Right hindlimb (tissue), 1 donor: ENCODE data around the gene RBBP8.

ENCODE experiments used
- DNase-seq: peaks from one replicate; pipeline ENCODE4 v3.0.0-alpha.2; 2018

Gene RBBP8

DNA sequence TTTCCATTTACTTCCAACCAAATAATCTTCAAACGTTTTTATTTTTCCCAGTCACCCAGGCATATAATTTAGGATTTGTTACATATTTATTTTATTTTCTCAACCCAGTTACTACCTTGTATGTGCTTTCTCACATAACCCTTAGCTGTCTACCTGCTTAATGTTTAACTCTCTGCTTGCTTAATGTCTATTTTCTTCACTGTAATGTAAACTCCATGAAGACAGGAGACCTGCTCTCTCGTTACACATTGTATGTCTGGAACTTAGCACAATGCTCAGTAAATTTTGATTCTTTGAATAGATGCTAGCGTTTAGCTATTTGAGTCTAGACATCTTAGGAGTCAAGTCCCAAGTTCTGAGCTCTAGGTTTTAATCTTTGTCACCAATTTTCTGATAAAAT, 70.2 kb downstream of the RBBP8 start:
- DNase-seq, result no peak

DNA sequence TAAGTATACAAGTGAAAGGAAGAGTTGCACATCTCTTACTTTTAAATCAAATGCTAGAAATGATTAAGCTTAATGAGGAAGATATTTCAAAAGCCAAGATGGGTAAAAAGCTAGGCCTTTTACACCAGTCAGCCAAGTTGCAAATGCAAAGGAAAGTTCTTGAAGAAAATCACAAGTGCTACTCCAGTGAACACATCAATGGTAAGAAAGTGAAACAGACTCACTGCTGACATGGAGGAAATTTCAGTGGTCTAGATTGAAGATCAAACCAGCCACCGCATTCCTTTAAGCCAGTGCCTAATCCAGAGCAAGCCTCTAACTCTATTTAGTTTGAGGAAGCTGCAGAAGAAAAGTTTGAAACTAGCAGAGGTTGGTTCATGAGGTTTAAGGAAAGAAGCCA, 79.1 kb downstream of the RBBP8 start:
- DNase-seq, result no peak

DNA sequence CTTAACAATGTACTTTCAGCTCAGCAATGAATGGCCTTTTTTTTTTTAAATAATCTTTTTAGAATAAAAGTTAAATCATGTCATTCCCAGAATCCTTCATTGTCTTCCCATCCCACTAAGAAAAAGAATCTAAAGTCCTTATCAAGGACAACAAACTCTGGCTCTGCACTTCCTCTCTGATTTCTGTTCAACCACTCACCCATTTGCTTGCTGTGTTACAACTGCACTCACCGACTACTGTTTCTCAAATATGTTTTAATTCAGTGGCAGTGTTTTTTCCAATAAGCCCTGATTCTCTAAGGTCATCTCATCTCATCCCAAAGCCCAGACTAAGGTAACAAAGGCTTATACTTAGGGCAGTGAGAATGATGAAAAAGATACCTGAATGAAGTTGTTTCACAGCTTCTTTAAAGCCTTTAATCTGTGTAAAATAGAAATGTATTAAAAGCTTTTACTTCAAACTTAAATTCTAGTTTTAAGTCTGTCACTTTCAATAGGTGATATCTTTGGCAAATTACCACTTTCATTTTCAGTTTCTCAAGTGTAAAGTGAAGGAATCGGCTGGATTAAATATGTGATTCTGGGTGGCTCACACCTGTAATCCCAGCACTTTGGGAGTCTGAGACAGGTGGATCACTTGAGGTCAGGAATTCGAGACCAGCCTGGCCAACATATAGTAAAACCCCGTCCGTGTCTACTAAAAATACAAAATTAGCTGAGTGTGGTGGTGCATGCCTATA, 87.6 kb downstream of the RBBP8 start:
- DNase-seq, result no peak

DNA sequence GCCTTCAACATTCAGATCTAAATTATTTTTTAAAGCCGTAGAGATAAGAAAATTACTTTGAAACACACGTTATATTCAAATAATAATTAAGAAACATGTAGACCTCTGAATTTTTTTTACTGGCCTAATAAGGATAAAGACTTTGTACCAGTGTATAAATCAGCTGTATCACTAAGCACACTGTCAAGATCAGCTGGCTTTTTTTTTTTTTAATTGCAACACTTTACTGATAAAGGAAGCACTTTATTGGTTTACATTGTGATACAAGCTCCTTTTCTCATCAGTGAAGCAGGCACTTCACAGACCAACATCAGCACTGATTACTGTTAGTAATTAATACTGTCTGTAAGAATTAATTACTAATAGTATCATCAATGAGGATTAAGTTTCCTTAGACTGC, 88.5 kb downstream of the RBBP8 start:
- DNase-seq, result no peak

DNA sequence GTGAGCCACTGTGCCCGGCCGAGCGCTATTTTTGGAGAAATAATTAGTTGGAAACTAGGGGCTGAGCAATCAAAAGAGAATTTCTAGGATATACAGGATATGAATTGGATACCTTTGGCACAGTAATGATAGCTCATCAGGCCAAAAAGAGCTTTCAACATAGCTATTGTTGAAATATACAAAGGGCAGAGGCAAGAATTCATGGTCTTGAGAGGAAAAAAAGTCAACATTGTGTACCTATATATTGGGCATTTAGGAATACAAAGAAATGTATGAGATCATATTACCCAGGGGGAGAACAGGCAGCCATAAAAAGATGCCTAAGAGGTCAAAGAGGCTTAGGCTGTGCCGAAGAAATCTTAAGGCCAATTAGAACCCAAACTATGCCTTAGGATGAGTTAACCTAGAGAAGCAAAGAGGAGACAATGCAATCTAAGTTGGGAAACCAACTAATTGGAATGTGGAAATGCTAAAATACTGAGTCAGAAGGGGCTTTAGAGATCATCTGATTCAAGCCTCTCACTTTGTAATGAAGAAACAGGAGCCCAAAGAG, 99.0 kb downstream of the RBBP8 start:
- no peak for DNase-seq

DNA sequence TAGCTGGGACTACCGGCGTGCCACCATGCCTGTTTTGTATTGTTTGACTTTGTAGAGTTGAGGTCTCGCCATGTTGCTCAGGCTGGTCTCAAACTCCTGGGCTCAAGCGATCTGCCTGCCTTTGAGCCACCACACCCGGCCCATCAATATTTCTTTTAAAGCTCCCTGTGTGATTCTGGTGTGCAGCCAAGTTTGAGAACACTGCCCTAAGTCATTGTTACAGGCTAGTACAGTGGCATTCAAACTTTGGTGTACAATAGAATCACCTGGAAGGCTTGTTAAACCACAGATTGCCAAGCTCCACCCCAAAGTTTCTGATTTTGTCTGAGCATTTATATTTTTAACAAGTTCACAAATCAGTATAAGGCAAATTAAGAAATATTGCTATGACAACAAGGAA, 99.9 kb downstream of the RBBP8 start:
- no peak for DNase-seq

DNA sequence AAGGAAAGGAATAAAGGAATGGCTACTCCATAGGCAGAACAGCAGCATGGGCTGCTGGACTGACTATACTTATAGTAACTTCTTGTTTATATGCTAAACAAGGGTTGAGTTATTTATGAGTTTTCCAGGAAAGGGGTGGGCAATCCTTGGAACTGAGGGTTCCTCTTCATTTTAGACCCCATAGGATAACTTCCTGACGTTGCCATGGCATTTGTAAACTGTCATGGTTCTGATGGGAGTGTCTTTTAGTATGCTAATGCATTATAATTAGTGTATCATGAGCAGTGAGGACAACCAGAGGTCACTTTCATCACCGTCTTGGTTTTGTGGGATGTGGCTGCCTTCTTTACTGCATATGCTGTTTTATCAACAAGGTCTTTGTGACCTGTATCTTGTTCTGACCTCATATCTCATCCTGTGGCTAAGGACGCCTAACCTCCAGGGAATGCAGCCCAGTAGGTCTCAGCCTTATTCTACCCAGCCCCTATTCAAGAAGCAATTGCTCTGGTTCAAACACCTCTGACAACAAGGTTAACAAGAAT, 103.6 kb downstream of the RBBP8 start:
- no peak for DNase-seq

DNA sequence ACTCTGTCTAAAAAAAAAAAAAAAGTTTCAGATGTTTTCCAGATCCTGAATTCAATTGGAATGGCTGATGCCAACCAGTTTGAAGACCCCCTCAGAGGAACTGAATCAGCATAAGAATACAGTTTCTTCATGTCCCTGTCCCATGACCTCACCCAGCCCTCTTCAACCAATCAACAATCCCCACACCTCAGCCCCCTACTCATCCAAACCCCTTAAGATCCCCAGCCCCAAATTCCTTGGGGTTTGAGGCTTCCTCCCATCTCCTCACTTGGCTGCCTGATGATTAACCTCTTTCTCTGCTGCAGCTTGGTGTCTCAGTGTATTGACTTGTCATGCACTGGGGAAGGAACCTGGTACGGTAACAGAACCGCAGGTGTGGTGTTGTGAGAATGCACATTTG, 104.5 kb downstream of the RBBP8 start:
- DNase-seq, result no peak

DNA sequence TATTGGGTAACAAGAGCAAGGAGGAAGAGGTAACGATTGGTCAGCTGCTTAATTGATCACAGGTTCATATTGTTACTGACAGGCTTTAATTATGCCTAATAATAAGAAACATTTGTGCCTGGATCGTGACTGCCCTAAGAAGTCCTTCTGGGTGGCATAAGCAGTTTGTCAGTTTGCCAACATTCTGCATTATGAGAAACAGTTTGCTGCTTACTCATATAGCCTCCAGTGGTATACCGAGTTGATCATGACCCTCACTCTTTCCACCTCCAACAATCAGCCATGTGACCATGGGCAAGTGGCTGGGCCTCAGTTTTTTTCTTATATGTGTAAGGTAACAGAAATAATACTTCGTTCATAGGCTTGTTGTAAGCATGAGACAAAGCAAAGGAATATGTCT, 105.6 kb downstream of the RBBP8 start:
- no peak for DNase-seq

DNA sequence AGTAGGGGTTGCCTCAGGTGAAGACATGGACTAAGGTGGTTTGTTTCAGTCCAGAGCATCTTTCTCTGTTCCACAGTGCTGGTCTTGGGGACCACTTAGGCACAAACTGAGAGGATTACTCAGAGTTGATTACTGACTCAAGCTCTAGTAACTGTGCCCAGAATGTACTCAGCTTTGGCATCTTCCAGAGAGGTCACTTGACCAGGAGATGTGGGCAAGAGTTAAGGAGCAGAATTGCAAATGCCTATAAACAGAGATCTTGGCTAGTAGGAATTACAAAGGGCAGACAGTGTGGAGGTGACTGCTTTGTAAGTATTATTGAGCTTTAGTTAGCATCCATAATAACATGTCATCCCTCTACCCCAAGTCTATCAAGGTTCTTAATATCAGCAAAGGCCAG, 109.0 kb downstream of the RBBP8 start:
- no peak for DNase-seq

DNA sequence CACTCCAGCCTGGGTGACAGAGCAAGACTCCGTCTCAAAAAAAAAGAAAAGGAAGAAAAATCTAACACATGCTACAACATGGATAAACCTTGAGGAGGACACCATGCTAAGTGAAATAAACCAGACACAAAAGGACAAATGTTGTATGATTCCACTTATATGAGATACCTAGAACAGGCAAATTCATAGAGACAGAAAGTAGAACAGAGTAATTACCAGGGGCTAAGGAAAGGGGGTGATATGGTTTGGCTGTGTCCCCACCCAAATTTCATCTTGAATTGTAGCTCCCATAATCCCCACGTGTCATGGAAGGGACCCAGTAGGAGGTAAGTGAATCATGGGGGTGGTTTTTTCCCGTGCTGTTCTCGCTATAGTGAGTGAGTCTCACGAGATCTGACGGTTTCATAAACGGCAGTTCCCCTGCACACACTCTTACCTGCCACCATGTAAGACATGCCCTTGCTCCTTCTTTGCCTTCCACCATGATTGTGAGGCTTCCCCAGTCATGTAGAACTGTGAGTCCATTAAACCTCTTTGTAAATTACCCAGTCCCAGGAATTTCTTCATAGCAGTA, 110.8 kb downstream of the RBBP8 start:
- DNase-seq, result no peak

DNA sequence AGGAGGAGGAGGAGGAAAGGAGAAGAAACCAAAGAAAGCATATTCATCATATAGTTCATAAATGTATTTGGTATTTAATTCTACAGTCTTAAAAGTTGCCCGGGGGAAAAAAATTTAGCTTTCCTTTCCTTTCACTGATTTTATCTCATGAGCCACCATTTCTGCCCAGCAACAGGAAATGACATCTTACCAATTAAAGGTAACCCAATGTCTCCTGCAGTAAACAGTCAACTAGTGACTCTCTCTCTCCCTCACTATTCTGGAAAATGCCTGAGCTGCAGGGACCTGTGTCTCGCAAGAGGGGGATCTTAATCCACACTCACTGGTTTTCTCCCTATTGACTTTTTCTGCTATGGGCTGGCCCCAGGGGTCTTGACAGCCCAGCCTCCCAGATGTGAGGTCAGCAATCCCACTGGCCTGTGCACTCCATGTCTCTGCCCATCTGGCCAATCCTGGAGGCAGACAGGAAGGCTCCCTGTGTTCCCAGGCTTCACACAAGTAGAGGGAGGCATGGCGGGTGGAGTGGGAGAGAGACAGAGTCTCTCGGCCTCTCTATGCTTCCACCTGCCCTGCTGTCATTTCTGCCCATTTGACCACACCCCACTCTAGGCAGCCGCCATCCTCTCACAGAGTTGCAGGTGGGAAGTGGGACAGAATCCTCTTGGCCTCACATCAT, 116.7 kb downstream of the RBBP8 start:
- DNase-seq, result no peak

DNA sequence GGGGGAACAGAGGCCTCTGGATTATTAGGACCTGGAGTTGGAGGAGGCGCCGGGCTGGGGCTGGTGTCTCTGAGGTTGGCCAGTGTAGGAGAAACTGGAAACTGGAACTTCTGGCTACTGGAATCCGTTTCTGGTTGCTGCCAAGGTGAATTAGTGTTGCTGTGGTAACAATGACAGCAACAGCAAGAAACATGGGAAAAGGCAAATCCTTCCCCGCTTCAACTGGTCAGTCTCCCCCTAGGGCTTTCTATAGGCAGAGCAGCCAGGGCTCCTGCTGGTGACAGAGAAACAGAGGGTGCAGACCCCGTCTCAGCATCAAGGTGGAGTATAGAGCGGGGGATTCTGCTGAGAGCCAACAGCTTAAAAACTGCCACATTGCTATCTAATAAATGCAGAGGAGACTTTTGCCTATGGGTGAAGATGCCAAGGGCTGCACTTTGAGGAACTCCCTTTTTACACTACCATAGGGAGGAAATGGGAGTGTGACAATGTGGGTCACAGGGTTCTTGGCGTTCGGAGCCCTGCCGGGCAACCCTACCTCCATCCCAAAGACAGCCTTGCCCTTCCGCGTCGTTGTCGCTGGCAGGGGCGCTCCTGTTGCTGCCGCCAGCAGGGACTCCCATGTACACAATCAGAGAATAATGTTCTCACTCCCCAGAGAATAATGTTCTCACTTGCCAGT, 120.8 kb downstream of the RBBP8 start:
- DNase-seq, result peak; percentile 65

DNA sequence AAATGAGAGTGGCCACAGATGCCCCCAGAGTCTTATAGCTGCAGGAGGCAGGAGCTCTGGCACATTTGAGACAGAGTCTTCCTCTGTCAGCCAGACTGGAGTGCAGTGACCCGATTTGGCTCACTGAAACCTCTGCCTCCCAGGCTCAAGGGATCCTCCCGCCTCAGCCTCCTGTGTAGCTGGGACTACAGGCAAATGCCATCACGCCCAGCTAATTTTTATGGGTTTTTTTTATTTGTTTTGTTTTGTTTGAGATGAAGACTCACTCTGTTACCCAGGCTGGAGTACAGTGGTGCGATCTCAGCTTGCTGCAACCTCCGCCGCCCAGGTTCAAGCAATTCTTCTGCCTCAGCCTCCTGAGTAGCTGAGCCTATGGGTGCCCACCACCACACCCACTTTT, 121.4 kb downstream of the RBBP8 start:
- no peak for DNase-seq

DNA sequence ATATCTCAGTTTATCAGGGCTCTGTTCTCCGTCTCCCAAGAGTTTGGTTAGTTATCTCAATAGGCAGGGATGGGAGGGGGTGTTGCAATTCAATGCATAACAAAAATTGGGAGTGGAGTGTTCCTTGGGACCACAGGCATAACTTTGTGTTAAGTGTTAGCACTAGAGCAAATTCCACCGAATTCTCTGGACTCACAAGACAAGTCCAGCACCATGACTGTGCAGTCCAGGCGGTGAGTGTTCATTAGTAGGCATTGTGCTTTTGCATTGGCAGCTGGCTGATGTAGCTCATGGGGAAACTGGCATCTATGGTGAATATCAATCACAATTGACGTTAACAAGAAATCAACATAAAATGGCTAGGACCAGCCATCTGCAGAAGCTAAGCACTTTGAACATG, 123.2 kb downstream of the RBBP8 start:
- DNase-seq, result no peak

DNA sequence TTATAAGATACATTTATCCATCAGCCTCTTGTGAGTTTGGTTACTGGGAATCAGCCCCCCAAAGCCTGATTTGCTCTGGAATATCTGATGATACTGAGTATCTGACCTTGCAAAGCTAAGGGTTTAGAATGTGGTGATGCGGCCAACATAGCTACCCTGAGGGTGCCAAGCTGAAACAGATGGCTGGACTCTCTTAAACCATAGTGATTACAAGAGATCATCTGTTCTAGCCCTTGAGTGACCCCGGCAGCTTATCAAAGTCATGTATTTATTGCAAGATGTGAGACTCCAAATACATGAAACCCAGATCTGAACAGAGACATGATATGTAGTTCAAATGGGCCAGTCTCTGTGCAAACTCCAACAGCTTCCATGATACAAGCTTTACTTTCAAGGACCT, 124.0 kb downstream of the RBBP8 start:
- no peak for DNase-seq

DNA sequence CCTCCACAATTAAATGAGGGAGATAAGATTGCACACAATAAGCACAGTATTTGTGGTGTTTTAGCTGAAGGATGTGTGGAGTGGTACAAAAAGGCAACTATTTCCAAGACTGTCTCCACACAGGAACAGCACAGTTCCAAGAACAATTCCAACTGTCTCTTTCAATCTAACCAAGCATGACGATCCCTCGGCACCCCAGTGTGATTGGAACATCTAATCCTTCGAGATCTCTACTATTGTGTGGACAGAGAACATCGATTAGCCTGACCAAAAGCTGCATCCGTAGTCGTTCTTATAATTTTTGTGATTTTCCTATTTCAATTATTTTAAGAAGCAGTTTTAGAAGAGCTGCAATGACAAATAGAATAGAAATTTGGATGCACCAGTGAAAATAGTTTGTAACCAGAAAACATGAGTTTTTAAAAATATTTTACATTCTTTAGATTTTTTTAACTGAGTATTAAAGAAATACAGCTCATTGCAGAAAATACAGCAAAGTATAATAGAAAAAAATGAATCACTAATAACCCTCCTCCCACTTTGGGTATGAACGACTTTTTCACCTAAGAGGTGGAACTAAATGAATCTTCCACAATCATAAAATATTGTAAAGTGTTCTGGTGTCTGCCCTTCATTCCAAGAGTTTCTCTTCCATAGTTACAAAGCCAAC, 125.8 kb downstream of the RBBP8 start:
- no peak for DNase-seq

DNA sequence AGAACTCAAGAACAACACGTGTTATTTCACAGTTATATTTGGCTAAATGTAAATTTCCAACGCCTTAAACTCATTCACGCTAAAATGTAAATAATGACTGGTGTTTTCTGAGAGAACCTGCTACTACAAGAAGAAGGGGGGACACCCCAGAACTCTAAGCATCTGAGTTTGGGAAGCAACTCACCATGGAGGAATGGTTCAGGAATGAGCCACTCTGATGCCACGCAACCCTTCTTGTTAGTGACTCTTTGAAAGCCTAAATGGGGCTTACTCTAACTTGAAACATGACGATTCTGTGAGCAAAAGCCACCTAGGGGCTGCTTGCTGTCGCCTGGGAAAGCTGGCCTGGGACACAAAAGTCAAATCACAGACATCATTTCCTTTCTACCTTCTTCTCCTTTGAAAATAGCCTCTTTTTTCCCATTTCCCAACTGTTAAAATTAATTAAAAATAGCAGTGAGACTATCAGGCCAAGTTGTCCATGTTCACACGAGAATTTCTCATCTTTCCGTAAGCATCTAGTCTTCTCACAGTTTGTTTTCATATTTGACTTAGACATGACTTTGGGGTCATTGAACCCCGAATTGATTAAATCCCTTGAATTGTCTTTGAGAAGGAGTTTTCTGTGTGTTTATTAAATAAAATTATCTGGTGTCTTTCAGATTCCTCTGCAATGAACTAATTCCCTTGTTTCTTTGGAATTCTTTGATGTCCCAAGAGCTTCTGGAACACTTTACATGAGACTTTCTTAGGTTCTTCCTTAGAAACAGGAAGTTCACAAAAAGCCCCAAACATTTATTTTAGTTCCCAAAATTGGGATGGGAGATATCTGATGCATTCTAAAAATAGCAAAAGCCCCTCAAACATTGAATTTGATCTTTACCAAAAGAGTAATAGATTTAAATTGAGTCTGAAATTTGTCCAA, 126.7 kb downstream of the RBBP8 start:
- no peak for DNase-seq

DNA sequence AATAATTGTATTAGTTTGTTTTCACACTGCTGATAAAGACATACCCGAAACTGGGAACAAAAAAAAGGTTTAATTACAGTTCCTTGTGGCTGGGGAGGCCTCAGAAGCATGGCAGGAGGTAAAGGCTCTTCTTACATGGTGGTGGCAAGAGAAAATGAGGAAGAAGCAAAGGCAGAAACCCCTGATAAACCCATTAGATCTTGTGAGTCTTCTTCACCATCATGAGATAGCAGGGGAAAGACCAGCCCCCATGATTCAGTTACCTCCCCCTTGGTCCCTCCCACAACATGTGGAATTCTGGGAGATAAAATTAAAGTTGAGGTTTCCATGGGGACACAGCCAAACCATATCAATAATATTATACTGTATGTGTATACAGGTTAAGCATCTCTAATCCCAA, 128.9 kb downstream of the RBBP8 start:
- DNase-seq, result no peak

DNA sequence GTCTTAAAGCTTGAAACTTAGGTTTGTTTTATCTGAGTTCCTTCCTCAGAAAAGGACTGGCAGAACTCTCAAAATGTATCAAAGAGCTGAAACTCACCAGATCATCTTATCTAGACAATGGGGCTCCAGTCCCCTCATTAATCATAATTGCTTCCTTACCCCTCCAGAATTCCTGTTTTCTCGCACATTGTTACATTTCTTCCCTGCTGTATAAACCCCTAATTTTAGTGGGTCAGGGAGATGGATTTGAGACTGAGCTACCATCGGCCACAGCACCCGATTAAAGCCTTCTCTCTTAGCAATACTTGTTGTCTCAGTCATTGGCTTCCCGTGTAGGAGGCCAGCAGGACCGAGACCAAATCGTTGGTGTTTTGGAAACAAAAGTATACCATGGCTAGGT, 130.4 kb downstream of the RBBP8 start:
- DNase-seq, result no peak

DNA sequence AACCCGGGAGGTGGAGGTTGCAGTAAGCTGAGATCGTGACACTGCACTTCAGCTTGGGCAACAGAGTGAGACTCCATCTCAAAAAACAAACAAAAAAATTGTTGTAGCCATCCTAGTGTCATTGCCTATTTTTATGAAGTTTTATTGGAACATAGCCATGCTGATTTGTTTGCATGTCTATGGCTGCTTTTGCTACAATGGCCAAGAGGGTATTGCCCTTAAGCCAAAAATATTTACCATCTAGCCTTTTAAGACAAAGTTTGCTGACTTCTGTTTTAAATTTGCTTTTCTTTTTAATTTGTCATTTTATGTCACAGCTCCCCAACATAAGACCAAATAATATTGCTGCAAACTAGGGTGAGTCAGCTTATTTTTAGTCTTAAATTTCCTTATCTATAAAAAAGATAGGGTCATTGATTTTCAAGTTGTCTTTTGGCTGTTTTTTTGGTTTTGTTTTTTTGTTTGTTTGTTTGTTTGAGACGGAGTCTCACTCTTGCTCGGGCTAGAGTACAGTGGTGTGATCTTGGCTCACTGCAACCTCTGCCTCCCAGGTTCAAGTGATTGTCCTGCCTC, 132.2 kb downstream of the RBBP8 start:
- no peak for DNase-seq
